HCT116 (cell line): ENCODE results near the gene MAPRE2. TPM values are rescaled to one million over a fixed set of nuclear protein-coding genes. Genes with fewer than 3 reads are reported as not detected.

Experiments used
- ATAC-seq: fragments of 200-7000 bp; cut with Tn5 transposase; 2 replicates; pipeline ENCODE4 v1.9.1; 2020; ENCODE audit warnings: mild to moderate bottlenecking, moderate library complexity
- BruUV-seq: library from RNA; stranded (reverse); fragments of 400-500 nt; replicated peaks from 2 replicates; lab custom pipeline; 2021; lab: Mats Ljungman, UMichigan
- CTCF ChIA-PET: fragments of 300-600 bp; sonication (Branson Sonifier 250); formaldehyde crosslinking; loops from one replicate; lab custom pipeline; 2021; ENCODE audit warnings: antibody characterized with exemption; lab: Charles Lee
- POLR2A ChIA-PET: fragments of 300-600, 350-600 bp; sonication (Branson Sonifier 250); formaldehyde crosslinking; loops from one replicate; lab custom pipeline; 2021; ENCODE audit warnings: antibody characterized with exemption; lab: Charles Lee
- RAD21 ChIA-PET, 2 experiments: fragments of 300-600 bp; sonication (Branson Sonifier 250); formaldehyde crosslinking; loops; one replicate each; lab custom pipeline; 2023; ENCODE audit warnings: low total read pairs in 2 of 2; ENCODE audit not compliant: uncharacterized antibody in 2 of 2, unreplicated experiment in 2 of 2, low non-redundant PET in 1 of 2; lab: Charles Lee
- DNase-seq: peaks from one replicate; pipeline ENCODE4 v3.0.0-alpha.2; 2010; ENCODE audit warnings: low read depth, low spot score
- H2AFZ ChIP-seq: fragments of 200-600 bp; shearing (Covaris generic), sonication (generic); 2 replicates; pipeline ENCODE4 v1.6.1; 2017; ENCODE audit warnings: low read depth, mixed run types, mixed read lengths, antibody characterized with exemption, low read length; ENCODE audit not compliant: poor library complexity, severe bottlenecking
- H3K27ac ChIP-seq: 2 replicates; pipeline ENCODE4 v1.5.1; 2012; ENCODE audit warnings: low read depth, low read length
- H3K27me3 ChIP-seq: fragments of 200-600 bp; sonication (generic); 2 replicates; pipeline ENCODE4 v1.6.1; 2016; ENCODE audit warnings: mixed run types, low read length, mixed read lengths; ENCODE audit not compliant: insufficient read depth
- H3K36me3 ChIP-seq, 2 experiments: fragments of 200-500 bp in 1 of 2; fragments of 200-600 bp in 1 of 2; sonication (Bioruptor generic) in 1 of 2; sonication (generic) in 1 of 2; 2 replicates each; pipeline versions ENCODE4 v1.5.1 to v1.6.1; 2014 to 2016; ENCODE audit warnings: low read length in 2 of 2, inconsistent platforms in 1 of 2, mixed read lengths in 1 of 2, mixed run types in 1 of 2; ENCODE audit not compliant: insufficient read depth in 2 of 2, control insufficient read depth in 1 of 2
- H3K4me1 ChIP-seq, 2 experiments: fragments of 200-600 bp in 1 of 2; sonication (generic) in 1 of 2; 2 replicates each; pipeline versions ENCODE4 v1.5.1 to v1.6.1; 2012 to 2017; ENCODE audit warnings: low read length in 2 of 2, inconsistent platforms in 1 of 2, mild to moderate bottlenecking in 1 of 2, mixed read lengths in 1 of 2, mixed run types in 1 of 2, moderate library complexity in 1 of 2; ENCODE audit not compliant: insufficient read depth in 2 of 2, control insufficient read depth in 1 of 2
- H3K4me2 ChIP-seq: fragments of 200-600 bp; sonication (generic); 2 replicates; pipeline ENCODE4 v1.6.1; 2017; ENCODE audit warnings: mixed run types, low read length, mixed read lengths
- H3K4me3 ChIP-seq, 2 experiments: fragments of 200-600 bp in 1 of 2; sonication (generic) in 1 of 2; replicated peaks in 1 of 2; 2 replicates each; pipeline ENCODE4 v1.5.1; 2011 to 2016; ENCODE audit warnings: low read length in 2 of 2, control low read depth in 1 of 2, low read depth in 1 of 2, mild to moderate bottlenecking in 1 of 2, mixed read lengths in 1 of 2, mixed run types in 1 of 2
- H3K79me2 ChIP-seq: fragments of 200-600 bp; sonication (generic); 2 replicates; pipeline ENCODE4 v1.6.1; 2017; ENCODE audit warnings: mild to moderate bottlenecking, mixed run types, low read length, moderate library complexity, mixed read lengths; ENCODE audit not compliant: insufficient read depth
- H3K9ac ChIP-seq: fragments of 200-600 bp; sonication (generic); 2 replicates; pipeline ENCODE4 v1.6.1; 2016; ENCODE audit warnings: low read length, mixed read lengths
- H3K9me2 ChIP-seq: fragments of 200-600 bp; sonication (generic), shearing (Covaris generic); 2 replicates; pipeline ENCODE4 v1.6.1; 2017; ENCODE audit warnings: mixed run types, mild to moderate bottlenecking, moderate library complexity; ENCODE audit not compliant: insufficient read depth
- H3K9me3 ChIP-seq, 2 experiments: fragments of 200-500 bp in 1 of 2; fragments of 200-600 bp in 1 of 2; sonication (Bioruptor generic) in 1 of 2; sonication (generic) in 1 of 2; 2 replicates each; pipeline ENCODE4 v1.6.1; 2014 to 2017; ENCODE audit warnings: low read length in 2 of 2, mixed read lengths in 2 of 2, inconsistent platforms in 1 of 2, low read depth in 1 of 2, mild to moderate bottlenecking in 1 of 2, mixed run types in 1 of 2, moderate library complexity in 1 of 2; ENCODE audit not compliant: control insufficient read depth in 1 of 2, insufficient read depth in 1 of 2
- H4K20me1 ChIP-seq: fragments of 200-600 bp; sonication (generic), shearing (Covaris generic); 2 replicates; pipeline ENCODE4 v1.6.1; 2017; ENCODE audit warnings: mixed run types, mild to moderate bottlenecking, moderate library complexity; ENCODE audit not compliant: insufficient read depth
- CEBPB ChIP-seq: IDR thresholded peaks from 2 replicates; pipeline ENCODE4 v1.6.1; 2012; ENCODE audit warnings: low read depth
- EGR1 ChIP-seq: IDR thresholded peaks from 2 replicates; pipeline ENCODE4 v1.6.1; 2012; ENCODE audit warnings: low read depth
- ELF1 ChIP-seq: IDR thresholded peaks from 2 replicates; pipeline ENCODE4 v1.6.1; 2012; ENCODE audit warnings: low read depth, borderline replicate concordance
- EZH2 ChIP-seq: fragments of 200-600 bp; sonication (generic); IDR thresholded peaks from 2 replicates; pipeline ENCODE4 v1.6.1; 2017; ENCODE audit warnings: antibody characterized with exemption, mixed run types
- EZH2phosphoT487 ChIP-seq: fragments of 200-600 bp; IDR thresholded peaks from 2 replicates; pipeline ENCODE4 v1.6.1; 2018; ENCODE audit warnings: antibody characterized with exemption, borderline replicate concordance
- FOSL1 ChIP-seq: IDR thresholded peaks from 2 replicates; pipeline ENCODE4 v1.6.1; 2012; ENCODE audit warnings: low read depth
- JUND ChIP-seq: IDR thresholded peaks from 2 replicates; pipeline ENCODE4 v1.6.1; 2012
- POLR2AphosphoS5 ChIP-seq: IDR thresholded peaks from 2 replicates; pipeline ENCODE4 v1.6.1; 2011; ENCODE audit warnings: mild to moderate bottlenecking, low read depth, low read length, moderate library complexity
- SRF ChIP-seq: IDR thresholded peaks from 2 replicates; pipeline ENCODE4 v1.6.1; 2012; ENCODE audit warnings: low read depth
- TCF7L2 ChIP-seq: IDR thresholded peaks from 2 replicates; pipeline ENCODE4 v1.7.0; 2011; ENCODE audit warnings: borderline replicate concordance, inconsistent platforms; ENCODE audit not compliant: insufficient read depth, insufficient read length; ENCODE audit errors: extremely low read depth
- ZFX ChIP-seq: fragments of 450-650 bp; IDR thresholded peaks from 2 replicates; pipeline ENCODE4 v1.6.1; 2017
- ZNF274 ChIP-seq: fragments of 200-500 bp; sonication (Bioruptor generic); IDR thresholded peaks from 2 replicates; pipeline ENCODE4 v1.6.1; 2014; ENCODE audit warnings: mild to moderate bottlenecking, low read depth, low read length, inconsistent platforms
- intact Hi-C: fragments of 100-400 bp; cut with micrococcal nuclease; formaldehyde crosslinking; loops from 2 replicates; pipeline ENCODE4 v1.10.0; 2022
- total RNA-seq: library from RNA; stranded (reverse); gene quantifications from one replicate; pipeline ENCODE4 v1.2.1, GENCODE V29; 2021; ENCODE audit not compliant: unreplicated experiment
- TF ChIP-seq, protein P1 (sequence below): IDR thresholded peaks from 2 replicates; pipeline ENCODE4 v1.6.1; 2012
- TF ChIP-seq, protein P2 (sequence below), 3 experiments: fragments of 200-600 bp in 1 of 3; sonication (generic) in 1 of 3; IDR thresholded peaks in 2 of 3; conservative IDR thresholded peaks in 1 of 3; 2 replicates each; pipeline ENCODE4 v1.5.1; 2012 to 2017; ENCODE audit warnings: low read depth in 2 of 3, low read length in 2 of 3, antibody characterized with exemption in 1 of 3, borderline replicate concordance in 1 of 3, control low read depth in 1 of 3, mild to moderate bottlenecking in 1 of 3, mixed read lengths in 1 of 3, mixed run types in 1 of 3, moderate library complexity in 1 of 3; ENCODE audit not compliant: insufficient read depth in 1 of 3
- TF ChIP-seq, protein P3 (sequence below): IDR thresholded peaks from 2 replicates; pipeline ENCODE4 v1.6.1; 2011; ENCODE audit warnings: mild to moderate bottlenecking, low read length, moderate library complexity; ENCODE audit not compliant: insufficient replicate concordance; ENCODE audit errors: extremely low read depth
- TF ChIP-seq, protein P4 (sequence below): IDR thresholded peaks from 2 replicates; pipeline ENCODE4 v1.6.1; 2012

Gene MAPRE2
- total RNA-seq, 1 experiment from 2014 or later: 17.2 TPM

DNA sequence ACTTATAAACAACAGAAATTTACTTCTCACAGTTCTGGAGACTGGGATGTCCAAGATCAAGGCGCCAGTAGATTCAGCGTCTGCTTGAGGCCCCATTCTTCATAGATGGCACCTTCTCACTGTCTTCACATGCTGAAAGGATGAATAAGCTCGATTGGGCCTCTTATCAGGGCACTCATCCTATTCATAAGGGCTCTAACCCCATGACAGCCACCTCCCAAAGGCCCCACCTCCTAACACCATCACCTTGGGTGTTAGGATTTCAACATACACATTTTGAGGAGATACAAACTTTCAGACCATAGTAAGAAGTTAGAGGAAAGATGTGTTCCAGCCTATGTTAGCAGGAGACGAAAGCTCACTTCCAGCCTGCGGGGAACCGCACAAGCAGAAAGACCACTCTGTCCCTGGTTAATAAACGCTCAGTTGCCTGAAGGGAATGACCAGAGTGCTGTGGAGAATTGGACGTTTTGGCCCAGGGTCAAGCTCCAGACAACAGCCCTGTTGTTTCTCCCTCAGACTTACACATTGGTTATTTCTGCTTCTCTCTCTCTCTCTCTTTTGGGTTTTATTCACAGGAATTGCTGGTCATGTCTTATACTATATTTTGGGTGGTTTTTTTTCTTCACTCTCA is 90.3 kb downstream of the MAPRE2 start (continued):
- TF ChIP-seq, protein P1, sequence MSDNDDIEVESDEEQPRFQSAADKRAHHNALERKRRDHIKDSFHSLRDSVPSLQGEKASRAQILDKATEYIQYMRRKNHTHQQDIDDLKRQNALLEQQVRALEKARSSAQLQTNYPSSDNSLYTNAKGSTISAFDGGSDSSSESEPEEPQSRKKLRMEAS: no peak
- TF ChIP-seq FOSL1 (no peak), POLR2AphosphoS5 (no peak)

DNA sequence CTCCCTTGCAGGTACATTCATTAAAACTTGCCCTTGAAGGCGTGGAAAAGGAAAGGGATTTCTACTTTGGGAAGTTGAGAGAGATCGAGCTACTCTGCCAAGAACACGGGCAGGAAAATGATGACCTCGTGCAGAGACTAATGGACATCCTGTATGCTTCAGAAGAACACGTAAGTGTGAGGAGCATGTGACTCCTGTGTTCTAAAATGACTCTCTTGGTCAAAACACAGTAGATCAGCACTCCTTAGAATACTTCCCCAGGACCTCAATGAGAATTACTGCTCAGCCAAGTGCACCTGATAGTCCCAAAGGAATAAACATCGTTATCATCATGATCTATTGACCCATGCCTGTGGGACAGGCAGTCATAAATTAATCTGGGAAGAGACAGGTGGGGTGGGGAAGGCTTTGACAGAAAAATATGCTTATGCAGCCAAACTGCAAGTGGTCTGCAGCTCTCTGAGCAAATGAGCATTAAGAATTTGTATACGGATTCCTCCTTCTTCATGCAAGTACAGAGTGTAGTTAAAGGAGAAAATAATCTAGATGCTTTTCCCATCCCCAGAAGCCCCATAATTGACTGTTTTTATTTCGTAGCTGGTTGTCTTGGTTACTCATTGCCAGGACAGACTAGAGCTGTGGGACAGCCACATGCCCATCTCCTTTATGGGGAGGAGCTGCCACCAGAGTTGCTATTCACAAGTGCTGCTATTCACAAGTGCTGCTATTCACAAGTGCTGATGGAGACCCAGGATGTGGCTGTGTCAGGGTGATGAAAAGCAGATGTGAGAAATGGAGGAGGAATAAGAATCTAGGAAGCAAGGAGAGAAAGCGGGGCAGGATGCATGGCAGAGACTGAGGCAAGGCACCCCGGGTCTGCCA is 91.0 kb downstream of the MAPRE2 start:
- H3K79me2 ChIP-seq: no peaks in the 10 kb centered on the region
- no peaks in the 10 kb centered on the region for H3K4me1 ChIP-seq
- ChIA-PET CTCF (no interaction called here), RAD21 (no interaction called here), POLR2A (no interaction called here)
- H3K27ac ChIP-seq: no peak overlapping the region
- H3K4me2 ChIP-seq: no peak overlapping the region
- H3K9ac ChIP-seq: no peak overlapping the region
- H3K9me3 ChIP-seq: no peaks in the 10 kb centered on the region
- H3K4me3 ChIP-seq: no peak overlapping the region
- no peak overlapping the region for H2AFZ ChIP-seq
- no peaks in the 10 kb centered on the region for H3K36me3 ChIP-seq
- H3K27me3 ChIP-seq: no peaks in the 10 kb centered on the region
- BruUV-seq: no TSS peak
- intact Hi-C loops: no loop called here
- ATAC-seq (no peak), DNase-seq (no peak)
- H4K20me1 ChIP-seq: no peaks in the 10 kb centered on the region
- H3K9me2 ChIP-seq: no peaks in the 10 kb centered on the region
- TF ChIP-seq, protein P2, sequence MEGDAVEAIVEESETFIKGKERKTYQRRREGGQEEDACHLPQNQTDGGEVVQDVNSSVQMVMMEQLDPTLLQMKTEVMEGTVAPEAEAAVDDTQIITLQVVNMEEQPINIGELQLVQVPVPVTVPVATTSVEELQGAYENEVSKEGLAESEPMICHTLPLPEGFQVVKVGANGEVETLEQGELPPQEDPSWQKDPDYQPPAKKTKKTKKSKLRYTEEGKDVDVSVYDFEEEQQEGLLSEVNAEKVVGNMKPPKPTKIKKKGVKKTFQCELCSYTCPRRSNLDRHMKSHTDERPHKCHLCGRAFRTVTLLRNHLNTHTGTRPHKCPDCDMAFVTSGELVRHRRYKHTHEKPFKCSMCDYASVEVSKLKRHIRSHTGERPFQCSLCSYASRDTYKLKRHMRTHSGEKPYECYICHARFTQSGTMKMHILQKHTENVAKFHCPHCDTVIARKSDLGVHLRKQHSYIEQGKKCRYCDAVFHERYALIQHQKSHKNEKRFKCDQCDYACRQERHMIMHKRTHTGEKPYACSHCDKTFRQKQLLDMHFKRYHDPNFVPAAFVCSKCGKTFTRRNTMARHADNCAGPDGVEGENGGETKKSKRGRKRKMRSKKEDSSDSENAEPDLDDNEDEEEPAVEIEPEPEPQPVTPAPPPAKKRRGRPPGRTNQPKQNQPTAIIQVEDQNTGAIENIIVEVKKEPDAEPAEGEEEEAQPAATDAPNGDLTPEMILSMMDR (IDR thresholded peaks at IDR 0.05 in 2 of 3, conservative IDR thresholded peaks at IDR 0.05 in 1 of 3; ENCODE audit: borderline replicate concordance in 1 of 3, insufficient read depth in 1 of 3, low read depth in 2 of 3, low read length in 2 of 3): no peak
- no peak for TF ChIP-seq ELF1
- TF ChIP-seq, protein P3, sequence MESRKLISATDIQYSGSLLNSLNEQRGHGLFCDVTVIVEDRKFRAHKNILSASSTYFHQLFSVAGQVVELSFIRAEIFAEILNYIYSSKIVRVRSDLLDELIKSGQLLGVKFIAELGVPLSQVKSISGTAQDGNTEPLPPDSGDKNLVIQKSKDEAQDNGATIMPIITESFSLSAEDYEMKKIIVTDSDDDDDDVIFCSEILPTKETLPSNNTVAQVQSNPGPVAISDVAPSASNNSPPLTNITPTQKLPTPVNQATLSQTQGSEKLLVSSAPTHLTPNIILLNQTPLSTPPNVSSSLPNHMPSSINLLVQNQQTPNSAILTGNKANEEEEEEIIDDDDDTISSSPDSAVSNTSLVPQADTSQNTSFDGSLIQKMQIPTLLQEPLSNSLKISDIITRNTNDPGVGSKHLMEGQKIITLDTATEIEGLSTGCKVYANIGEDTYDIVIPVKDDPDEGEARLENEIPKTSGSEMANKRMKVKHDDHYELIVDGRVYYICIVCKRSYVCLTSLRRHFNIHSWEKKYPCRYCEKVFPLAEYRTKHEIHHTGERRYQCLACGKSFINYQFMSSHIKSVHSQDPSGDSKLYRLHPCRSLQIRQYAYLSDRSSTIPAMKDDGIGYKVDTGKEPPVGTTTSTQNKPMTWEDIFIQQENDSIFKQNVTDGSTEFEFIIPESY: no peak
- no peak for TF ChIP-seq EZH2phosphoT487
- no peak for TF ChIP-seq SRF
- TF ChIP-seq, protein P4, sequence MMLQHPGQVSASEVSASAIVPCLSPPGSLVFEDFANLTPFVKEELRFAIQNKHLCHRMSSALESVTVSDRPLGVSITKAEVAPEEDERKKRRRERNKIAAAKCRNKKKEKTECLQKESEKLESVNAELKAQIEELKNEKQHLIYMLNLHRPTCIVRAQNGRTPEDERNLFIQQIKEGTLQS: no peak
- TF ChIP-seq TCF7L2: no peak
- no peak for TF ChIP-seq EGR1
- TF ChIP-seq JUND: no peak
- no peak for TF ChIP-seq ZNF274
- TF ChIP-seq EZH2: no peak
- no peak for TF ChIP-seq CEBPB
- no peak for TF ChIP-seq POLR2AphosphoS5
- no peak for TF ChIP-seq ZFX
